ENCODE results near the gene MAP3K2.

The MAP3K2 gene

DNA sequence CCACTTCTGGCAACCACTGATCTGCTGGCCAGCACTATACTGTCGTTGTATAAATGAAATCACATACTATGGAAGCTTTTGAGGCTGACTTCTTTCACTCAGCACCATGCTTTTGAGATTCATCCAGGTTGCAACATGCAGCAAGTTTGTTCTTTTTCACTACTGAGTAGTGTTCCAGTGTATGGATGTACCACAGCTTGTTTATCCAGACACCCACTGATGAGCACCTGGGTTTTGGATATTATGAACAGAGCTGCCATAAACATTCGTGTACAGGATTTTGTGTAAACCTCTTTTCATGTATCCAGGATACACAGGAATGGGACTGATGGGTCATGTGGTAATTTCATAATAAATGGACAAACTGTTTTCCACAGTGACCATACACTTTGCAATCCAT, 104.5 kb downstream of the MAP3K2 start:
- DNase-seq: no peak

DNA sequence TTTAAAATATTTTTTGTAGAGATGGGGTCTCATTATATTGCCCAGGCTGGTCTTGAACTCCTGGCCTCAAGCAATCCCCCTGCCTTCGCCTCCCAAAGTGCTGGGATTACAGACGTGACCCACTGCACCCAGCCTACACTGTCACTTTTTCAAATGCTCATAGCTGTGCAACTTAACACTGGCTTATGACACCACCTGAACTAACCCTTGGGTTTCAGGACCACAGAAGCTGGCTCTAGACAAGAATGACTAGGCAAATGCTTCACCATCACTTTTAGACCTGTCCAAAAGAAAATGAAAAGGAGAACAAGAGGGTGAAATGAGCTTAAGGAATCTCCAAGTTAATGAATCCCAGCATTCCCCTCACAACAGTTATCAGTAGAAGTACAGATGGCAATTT, 107.1 kb downstream of the MAP3K2 start:
- no peak for DNase-seq

DNA sequence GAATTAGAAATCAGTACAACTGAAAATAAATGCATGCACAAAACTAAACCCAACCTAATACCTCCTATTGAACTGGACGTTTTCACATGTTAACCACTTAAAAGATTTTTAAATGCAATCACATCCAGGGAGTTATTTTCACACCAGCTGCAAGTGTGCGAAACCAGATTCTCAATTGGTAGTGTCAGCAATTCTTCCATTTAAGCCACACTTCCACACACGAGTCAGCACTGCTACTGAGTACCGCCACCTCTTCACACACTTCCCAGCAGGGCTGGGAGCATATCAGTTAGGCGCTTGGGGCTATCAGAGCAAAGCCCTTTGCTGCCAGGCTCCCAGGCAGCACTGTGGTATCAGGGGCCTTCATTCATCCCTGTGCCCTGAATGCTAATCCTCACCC, 108.0 kb downstream of the MAP3K2 start:
- no peak for DNase-seq

DNA sequence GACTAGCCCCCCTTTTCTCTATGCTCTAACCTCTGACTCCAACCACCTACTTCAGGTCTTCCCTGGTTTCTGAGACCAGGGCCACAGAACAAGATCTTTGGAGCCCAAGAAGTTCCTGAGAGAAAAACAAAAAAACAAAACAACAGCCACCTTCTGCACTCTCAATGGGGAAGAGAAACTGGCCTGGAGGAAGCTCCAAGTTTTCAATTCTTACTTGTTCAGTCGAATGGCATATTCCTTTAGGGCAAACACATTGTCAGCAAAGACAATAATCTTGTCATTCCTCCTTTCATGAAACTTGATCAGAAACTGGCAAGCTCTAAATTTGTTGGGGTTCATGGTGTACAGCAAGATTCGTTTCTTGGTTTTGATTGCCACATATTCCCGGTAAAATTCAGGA, 108.8 kb downstream of the MAP3K2 start:
- no peak for DNase-seq

DNA sequence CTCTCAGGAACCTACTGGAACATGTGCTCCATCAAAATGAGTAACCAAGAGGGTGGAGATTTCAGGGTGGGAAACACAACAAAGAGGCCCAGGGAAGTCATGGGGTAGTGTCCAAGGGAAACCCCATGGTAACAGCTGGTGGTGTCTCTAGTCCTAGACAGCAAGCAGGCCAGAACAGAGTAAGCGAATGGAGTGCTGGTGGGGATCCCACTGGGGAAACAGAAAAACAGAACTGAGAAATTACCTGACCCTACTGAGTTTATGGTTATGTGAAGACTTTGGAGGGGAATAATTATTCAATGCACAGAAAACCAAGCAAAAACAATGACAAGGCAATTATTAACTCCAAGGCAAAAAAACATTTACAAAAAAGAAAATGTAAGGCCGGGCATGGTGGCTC, 110.7 kb downstream of the MAP3K2 start:
- no peak for DNase-seq

DNA sequence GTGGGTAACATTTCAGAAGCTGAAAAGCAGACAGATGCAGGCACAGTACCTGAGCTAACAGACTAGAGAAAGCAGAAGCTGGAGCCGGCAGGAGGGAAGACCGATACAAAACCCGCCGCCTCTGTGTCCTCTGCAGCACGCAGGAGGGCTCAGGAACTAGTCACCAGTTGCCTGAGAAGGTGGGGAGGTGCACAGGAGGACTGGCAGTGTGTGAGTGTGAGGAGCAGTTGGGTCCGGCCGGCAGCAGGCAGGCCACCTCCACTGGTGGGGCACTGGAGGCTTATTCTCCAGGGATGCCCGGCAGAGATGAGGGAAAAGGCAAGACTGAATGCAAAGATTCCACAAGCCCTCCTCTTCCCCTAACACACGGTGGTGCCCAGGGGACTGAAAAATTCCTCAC, 112.0 kb downstream of the MAP3K2 start:
- no peak for DNase-seq

DNA sequence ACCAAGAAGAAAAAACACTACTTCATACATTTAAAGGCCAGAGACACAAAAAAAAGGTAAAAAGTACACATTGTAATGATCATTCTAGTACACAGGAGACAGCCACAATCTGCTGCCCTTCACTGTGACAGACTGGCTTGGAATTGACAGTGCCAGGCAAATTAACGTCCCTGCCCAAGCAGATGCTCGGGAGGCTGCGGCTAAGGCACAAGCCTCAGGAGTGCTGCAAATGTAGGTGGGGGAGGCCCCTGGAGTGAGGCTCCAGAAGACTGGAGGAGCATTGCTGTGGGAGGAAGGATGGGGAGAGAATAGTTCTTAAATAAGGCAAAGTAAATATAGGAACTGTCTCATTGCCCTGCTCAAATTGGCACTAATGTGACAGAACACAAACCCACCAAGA, 112.4 kb downstream of the MAP3K2 start:
- no peak for DNase-seq

DNA sequence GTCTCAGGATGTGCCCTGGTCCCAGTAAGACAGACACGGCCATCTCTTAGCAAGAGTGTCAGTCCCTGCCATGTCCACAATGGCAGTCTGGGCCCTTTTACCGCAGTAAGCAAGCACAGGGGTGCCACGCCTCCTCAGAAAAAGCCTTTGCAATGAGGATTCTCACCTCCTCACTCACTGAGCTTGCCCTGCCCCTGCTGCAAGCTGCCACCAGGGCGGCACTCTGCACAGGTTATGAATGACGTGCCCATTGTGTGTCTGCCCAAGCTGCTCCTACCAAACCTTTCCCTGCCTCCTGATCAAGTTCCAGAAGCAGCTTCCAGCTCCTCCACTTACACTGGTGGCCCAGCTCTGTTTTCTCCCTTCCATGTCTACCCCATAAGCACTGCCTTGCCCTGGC, 117.1 kb downstream of the MAP3K2 start:
- DNase-seq: no peak

DNA sequence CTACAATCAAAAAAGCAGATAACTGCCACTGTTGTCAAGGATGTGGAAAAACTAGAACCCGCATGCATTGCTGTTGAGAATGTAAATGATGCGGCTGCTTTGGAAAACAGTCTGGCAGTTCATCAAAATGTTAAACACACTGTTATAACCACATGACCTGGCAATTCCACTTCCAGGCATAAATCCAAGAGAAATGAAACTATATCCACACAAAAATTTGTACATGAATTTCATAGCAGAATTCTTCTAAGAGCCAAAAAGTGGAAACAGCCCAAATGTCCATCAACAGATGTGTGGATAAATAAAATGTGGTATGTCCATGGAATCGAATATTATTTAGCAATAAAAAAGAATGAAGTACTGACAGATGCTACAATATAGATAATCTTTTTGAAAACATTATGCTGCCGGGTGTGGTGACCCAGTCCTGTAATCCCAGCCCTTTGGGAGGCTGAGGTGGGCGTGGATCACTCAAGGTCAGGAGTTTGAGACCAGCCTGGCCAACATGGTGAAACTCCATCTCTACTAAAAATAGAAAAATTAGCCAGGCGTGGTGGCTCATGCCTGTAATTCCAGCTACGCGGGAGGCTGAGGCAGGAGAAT, 125.9 kb downstream of the MAP3K2 start:
- no peak for DNase-seq

DNA sequence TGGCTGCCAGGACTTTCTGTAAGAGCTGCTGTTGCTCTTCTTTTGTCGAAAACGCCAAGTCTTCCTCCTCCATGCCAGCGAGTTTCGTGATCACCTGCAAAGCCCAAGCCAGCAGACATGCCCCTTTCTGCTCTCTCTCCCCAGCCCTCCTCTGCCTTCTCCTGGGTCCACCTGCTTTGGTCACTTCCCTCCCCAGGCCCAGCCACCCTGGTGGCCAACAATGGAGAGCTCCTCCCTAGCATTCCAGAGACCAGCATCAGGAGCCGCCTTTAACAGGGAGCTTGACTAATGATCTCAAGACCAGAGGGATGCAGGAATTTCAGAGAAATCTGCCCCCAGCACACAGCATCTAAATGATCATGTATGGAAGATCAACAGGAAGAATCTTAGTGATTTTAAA, 128.4 kb downstream of the MAP3K2 start:
- DNase-seq: no peak

DNA sequence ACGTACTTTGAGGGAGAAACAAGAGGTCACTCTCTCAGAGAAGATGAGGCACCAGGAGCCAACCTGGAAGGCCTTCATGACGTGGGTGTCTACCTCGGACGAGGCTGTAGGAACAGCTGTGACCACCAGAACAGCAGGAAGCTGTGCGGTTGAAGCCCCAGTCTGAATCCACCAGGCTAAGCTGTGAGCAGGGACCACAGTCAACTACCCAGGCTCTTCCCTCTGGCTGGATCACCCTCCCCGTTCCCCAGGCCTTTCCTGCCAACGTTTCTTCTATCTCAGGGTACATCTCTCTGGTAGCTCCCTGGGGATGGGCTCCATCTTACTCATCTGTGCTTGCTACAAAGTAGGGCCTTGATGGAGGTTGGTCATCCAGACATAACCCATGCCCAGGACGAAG, 130.9 kb downstream of the MAP3K2 start:
- DNase-seq: no peak

DNA sequence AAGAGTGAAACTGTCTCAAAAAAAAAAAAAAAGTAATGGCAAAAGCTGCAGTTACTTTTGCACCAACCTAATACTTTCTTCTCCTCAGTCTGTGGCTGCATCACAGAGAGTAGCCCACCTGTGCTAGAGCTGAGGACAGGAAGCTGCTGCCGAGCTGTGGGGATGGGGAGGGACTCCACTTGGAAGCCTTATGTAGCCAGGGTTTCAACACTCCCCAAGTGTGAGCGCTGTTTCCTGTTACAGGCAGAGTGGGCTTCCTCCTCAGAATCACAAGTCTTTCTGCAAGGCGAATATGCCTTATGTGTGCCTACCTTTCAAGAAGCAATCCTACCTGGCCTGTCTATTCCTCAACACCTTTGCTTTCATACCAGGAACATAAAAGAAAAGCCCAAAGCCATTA, 131.4 kb downstream of the MAP3K2 start:
- DNase-seq: no peak

DNA sequence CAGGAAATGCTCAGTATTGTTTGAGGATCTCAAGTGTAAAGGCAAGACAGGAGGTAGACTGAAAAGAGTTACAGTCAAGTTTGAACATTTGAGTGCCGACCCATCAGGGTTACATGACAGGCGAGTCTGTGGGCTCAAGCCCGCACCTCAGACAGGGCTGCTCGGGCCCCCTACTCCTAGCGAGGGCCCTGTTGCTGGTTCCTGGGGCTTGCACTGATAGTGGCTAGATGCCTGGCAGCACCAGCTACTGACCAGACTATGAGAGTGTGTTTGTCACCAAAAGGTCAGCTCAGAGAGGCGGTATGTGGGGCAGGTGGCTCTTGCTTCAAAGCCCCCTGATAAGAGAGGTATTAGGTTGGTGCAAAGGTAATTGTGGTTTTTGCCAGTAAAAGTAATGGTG, 132.1 kb downstream of the MAP3K2 start:
- no peak for DNase-seq

DNA sequence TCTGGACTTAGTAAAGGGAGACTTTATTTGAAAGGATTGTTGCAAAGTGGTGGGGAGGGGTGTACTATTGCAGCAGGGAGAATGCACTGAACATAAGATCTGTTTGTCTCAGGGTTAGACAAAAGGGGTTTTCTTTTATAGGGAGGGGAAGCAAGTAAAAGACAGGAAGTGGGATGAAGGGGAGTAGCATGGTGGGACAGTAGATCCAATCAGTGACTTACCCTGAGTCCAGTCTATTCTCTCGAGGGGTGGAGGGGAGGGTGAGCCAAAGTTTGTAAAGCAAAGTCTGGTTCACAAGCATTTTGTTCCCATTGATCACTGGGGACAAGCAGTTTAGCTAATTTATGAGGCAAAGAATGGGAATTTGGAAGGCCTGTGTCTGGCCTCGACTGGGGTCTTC, 132.6 kb downstream of the MAP3K2 start:
- no peak for DNase-seq

DNA sequence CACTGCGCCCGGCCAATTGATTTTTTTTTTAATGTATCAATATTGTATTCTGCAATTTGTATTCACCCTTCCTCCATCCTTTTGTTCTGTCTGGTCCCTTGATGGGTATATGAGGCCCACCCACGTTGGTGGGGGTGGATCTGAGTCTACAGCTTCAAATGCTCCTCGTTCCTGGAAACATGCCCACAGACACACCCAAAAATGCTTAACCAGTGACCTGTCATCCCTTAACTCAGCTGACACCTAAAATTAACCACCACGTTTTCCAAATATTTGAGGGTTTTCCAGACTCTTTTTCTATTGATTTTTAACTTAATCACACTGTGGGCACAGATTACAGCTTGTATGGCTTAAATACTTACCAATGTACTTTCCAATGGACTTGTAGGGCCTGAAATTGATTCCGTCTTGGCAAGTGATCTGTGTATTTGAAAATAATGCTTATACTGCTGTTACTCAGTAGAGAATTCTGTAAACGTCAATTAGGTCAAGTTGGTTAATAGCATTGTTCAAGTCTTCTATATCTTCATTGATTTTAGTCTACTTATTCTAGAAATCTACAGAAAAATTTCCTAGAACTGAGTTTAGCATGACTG, 133.3 kb downstream of the MAP3K2 start:
- no peak for DNase-seq

All from effector CD4-positive, alpha-beta T cell (primary cell).